Tibial artery (tissue), 4 donors: Measurements from ENCODE around the gene UBR1.

Source experiments
- DNase-seq, 2 donors: peaks; one replicate each; pipeline ENCODE4 v3.0.0-alpha.2; 2019
- H3K27ac ChIP-seq, 2 donors: fragments of 200-600 bp; sonication (generic) in 1 of 2; 1 replicate in 1 of 2; 2 replicates in 1 of 2; pipeline ENCODE4 v1.5.1; 2018 to 2019; ENCODE audit warnings: mild to moderate bottlenecking in 1 of 2
- H3K27me3 ChIP-seq, 2 donors: fragments of 200-600 bp; sonication (generic) in 1 of 2; one replicate each; pipeline versions ENCODE4 v1.5.1 to v1.6.0; 2016 to 2019
- H3K36me3 ChIP-seq, 3 donors: fragments of 200-600 bp; sonication (generic) in 2 of 3; one replicate each; pipeline ENCODE4 v1.5.1; 2016 to 2019; ENCODE audit warnings: mild to moderate bottlenecking in 2 of 3
- H3K4me1 ChIP-seq, 4 donors: fragments of 200-600 bp; sonication (generic) in 2 of 4; 1 replicate in 3 of 4; 2 replicates in 1 of 4; pipeline ENCODE4 v1.5.1; 2016 to 2019
- H3K4me3 ChIP-seq, 2 donors: fragments of 200-600 bp; sonication (generic) in 1 of 2; 1 replicate in 1 of 2; 2 replicates in 1 of 2; pipeline ENCODE4 v1.5.1; 2018 to 2019; ENCODE audit warnings: mild to moderate bottlenecking in 2 of 2
- H3K9me3 ChIP-seq, 3 donors: fragments of 200-600 bp; sonication (generic) in 1 of 3; one replicate each; pipeline ENCODE4 v1.5.1; 2016 to 2019
- intact Hi-C: fragments of 100-400 bp; cut with DNase I; formaldehyde crosslinking; loops from one replicate; pipeline ENCODE4 v1.15.0; 2023; ENCODE audit warnings: low total_unique reads
- TF ChIP-seq, protein P1 (sequence below), 2 experiments: fragments of 200-600 bp in 1 of 2; fragments of 450-650 bp in 1 of 2; IDR thresholded peaks; one replicate each; pipeline ENCODE4 v1.5.1; 2017 to 2019; ENCODE audit warnings: antibody characterized with exemption in 2 of 2, mild to moderate bottlenecking in 1 of 2, moderate library complexity in 1 of 2

Gene UBR1

DNA sequence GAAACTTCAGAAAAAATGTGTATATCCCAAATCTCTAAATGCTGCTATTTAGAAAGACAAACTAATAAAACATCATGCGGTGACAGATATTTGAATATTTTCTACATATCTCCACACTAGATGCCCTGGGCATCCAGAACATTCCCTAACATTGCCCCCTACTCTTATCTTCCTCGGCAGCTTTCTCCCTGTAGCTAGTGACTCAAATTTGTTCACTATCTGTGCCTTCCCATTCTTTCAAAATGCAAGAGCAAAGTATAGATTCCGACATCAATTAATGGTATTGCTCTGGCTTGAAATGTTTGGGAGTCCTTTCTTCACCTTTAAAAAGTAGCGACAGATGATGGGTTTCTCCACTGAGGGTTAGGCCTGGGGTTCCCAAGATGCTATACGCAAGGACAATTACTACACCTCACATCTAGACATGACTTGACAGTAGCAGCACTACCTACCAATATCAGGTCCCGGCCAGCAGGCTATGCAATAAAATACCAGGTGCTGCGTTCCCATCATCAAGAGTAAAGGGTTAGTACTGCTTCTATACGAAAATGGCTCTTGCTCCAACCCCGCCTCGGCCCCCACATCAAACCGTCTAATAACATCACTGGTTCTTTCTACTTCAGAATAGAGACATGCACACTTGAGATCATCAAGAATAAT lies 631 bp downstream of the UBR1 start:
- Histone ChIP-seq H3K9me3 (no peaks in the 10 kb centered on the region), H3K27me3 (no peaks in the 10 kb centered on the region), H3K36me3 (peaks cover 0 to 25% (median 5%) of the 10 kb centered on the region in 3 donors), H3K27ac (peak overlapping the region; percentile 83 to 94), H3K4me1 (peaks cover 0 to 31% (median 17%) of the 10 kb centered on the region in 4 donors), H3K4me3 (peak overlapping the region; percentile 57 to 85)
- DNase-seq, result no peak
- intact Hi-C loops, result no loop called here
- TF ChIP-seq, protein P1, sequence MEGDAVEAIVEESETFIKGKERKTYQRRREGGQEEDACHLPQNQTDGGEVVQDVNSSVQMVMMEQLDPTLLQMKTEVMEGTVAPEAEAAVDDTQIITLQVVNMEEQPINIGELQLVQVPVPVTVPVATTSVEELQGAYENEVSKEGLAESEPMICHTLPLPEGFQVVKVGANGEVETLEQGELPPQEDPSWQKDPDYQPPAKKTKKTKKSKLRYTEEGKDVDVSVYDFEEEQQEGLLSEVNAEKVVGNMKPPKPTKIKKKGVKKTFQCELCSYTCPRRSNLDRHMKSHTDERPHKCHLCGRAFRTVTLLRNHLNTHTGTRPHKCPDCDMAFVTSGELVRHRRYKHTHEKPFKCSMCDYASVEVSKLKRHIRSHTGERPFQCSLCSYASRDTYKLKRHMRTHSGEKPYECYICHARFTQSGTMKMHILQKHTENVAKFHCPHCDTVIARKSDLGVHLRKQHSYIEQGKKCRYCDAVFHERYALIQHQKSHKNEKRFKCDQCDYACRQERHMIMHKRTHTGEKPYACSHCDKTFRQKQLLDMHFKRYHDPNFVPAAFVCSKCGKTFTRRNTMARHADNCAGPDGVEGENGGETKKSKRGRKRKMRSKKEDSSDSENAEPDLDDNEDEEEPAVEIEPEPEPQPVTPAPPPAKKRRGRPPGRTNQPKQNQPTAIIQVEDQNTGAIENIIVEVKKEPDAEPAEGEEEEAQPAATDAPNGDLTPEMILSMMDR (IDR thresholded peaks at IDR 0.05), result no peak

DNA sequence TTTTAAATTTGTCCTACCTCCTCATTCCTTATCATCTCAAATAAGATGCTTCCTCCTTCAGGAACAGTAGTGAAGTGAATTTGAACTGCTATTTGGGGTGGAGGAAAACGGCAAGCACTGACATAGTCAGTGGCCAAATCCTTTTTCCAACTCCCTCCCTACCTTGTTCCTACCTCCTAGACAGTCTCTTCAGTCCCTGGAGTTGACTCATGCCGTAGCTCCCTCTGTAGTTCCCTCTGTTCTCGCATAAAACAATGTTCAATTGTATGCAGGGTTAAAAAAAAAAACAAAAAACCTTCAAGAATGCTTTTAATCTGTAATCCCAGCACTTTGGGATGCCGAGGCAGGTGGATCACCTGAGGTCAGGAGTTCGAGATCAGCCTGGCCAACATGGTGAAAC lies 1.4 kb downstream of the UBR1 start:
- TF ChIP-seq, protein P1 (IDR thresholded peaks at IDR 0.05), result no peak
- intact Hi-C loops, result no loop called here
- Histone ChIP-seq H3K36me3 (peaks cover 0 to 33% (median 5%) of the 10 kb centered on the region in 3 donors), H3K4me1 (peaks cover 0 to 31% (median 17%) of the 10 kb centered on the region in 4 donors), H3K4me3 (peak overlapping the region; percentile 57 to 85), H3K9me3 (no peaks in the 10 kb centered on the region), H3K27me3 (no peaks in the 10 kb centered on the region), H3K27ac (peak overlapping the region in 1 of 2 donors; percentile 7)
- DNase-seq, result no peak

DNA sequence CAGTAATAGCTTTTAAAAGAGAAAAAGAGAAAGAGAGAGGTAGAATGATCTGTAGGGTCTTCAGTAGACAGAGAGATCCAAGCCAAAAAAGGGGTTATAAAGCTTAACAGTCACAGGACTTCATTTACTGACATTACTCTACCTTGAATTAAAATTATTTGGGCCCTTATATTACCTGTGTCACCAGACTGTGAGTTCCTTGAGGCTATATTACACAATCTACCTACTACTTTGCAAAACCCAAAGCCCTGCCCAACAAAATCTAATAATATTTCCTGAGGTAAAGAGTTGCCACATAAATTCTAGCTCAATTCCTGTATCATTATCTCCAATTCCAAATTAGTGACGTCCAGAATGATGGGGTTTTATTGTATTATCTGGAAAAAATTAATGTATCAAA lies 1.9 kb downstream of the UBR1 start:
- no peak overlapping the region for H3K4me3 ChIP-seq
- TF ChIP-seq, protein P1 (IDR thresholded peaks at IDR 0.05), result no peak
- peaks cover 0 to 33% (median 5%) of the 10 kb centered on the region in 3 donors for H3K36me3 ChIP-seq
- H3K9me3 ChIP-seq, result no peaks in the 10 kb centered on the region
- intact Hi-C loops, result no loop called here
- peaks cover 0 to 31% (median 17%) of the 10 kb centered on the region in 4 donors for H3K4me1 ChIP-seq
- H3K27ac ChIP-seq, result no peak overlapping the region
- no peaks in the 10 kb centered on the region for H3K27me3 ChIP-seq
- DNase-seq, result no peak

DNA sequence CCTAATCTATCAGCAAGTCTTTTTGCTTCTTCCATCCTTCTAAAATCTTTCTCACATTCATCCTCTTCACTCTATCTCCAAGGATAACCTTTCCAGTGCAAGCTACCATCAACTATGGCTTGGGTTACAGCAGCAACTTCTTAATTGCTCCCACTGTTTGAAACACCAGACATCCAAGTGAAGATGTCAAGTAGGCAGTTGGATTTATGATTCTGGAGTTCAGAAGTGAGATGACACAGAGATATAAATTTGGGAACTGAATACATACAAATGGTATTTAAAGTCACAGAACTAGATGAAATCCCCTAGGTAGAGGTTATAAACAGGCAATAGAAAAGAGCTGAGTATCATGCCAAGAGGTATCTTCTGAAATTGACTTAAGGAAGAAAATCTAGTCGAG lies 3.7 kb downstream of the UBR1 start:
- Histone ChIP-seq H3K27me3 (no peaks in the 10 kb centered on the region), H3K4me1 (peaks cover 0 to 42% (median 17%) of the 10 kb centered on the region in 4 donors), H3K4me3 (no peak overlapping the region), H3K36me3 (peaks cover 0 to 38% (median 9%) of the 10 kb centered on the region in 3 donors), H3K27ac (no peak overlapping the region), H3K9me3 (no peaks in the 10 kb centered on the region)
- intact Hi-C loops, result no loop called here
- TF ChIP-seq, protein P1 (IDR thresholded peaks at IDR 0.05), result no peak
- DNase-seq, result no peak

DNA sequence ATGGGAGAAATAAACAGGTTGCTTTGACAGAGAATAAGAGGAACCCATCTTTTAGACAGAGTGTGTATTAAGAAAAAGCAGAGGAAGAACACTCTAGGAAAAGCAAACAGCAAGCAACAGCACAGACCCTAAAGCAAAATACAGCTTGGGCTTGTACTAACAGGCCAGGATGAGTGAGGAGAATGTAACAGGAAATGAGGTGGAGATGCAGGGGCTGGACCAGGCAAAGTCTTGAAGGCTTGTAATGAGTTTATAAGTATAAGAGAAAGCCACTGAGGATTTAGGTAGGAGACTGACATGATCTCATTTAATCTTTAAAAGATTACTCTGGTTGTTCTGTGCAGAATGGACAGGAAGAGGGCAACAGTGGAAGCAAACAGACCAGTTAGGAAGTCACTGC lies 4.9 kb downstream of the UBR1 start:
- H3K36me3 ChIP-seq, result peaks cover 0 to 40% (median 12%) of the 10 kb centered on the region in 3 donors
- H3K4me1 ChIP-seq, result peaks cover 0 to 43% (median 15%) of the 10 kb centered on the region in 4 donors
- H3K9me3 ChIP-seq, result no peaks in the 10 kb centered on the region
- TF ChIP-seq, protein P1 (IDR thresholded peaks at IDR 0.05), result no peak
- H3K27ac ChIP-seq, result no peak overlapping the region
- H3K27me3 ChIP-seq, result no peaks in the 10 kb centered on the region
- no peak overlapping the region for H3K4me3 ChIP-seq
- intact Hi-C loops, result no loop called here
- no peak for DNase-seq
